Endodermal cell (in vitro differentiated cells): Measurements from ENCODE around the gene EFNA2. TPM values are rescaled to one million over a fixed set of nuclear protein-coding genes. Genes with fewer than 3 reads are reported as not detected.

Source experiments
- DNase-seq: peaks from one replicate; pipeline ENCODE4 v3.0.0-alpha.2; 2017
- H3K27ac ChIP-seq: 2 replicates; pipeline ENCODE4 v1.5.1; 2013; ENCODE audit warnings: mild to moderate bottlenecking, low read depth, low read length, moderate library complexity
- H3K27me3 ChIP-seq: 2 replicates; pipeline ENCODE4 v1.6.1; 2013; ENCODE audit warnings: mild to moderate bottlenecking, low read length, moderate library complexity; ENCODE audit not compliant: insufficient read depth, control insufficient read depth, poor library complexity, severe bottlenecking
- H3K36me3 ChIP-seq: 2 replicates; pipeline ENCODE4 v1.7.0; 2013; ENCODE audit warnings: mild to moderate bottlenecking, low read length, moderate library complexity; ENCODE audit not compliant: control insufficient read depth, insufficient read depth
- H3K4me1 ChIP-seq: one replicate; pipeline ENCODE4 v1.7.0; 2013; ENCODE audit warnings: low read length; ENCODE audit not compliant: control insufficient read depth, insufficient read depth
- H3K4me3 ChIP-seq: 2 replicates; pipeline ENCODE4 v1.5.1; 2013; ENCODE audit warnings: mild to moderate bottlenecking, low read length, moderate library complexity
- H3K9ac ChIP-seq: 2 replicates; pipeline ENCODE4 v1.6.1; 2013; ENCODE audit warnings: mild to moderate bottlenecking, low read length, moderate library complexity; ENCODE audit not compliant: poor library complexity, severe bottlenecking; ENCODE audit errors: extremely low read depth
- H3K9me3 ChIP-seq: 2 replicates; pipeline ENCODE4 v1.6.1; 2013; ENCODE audit warnings: mild to moderate bottlenecking, low read length, moderate library complexity; ENCODE audit not compliant: control insufficient read depth
- H3K27ac Mint-ChIP-seq: 2 replicates; pipeline ENCODE4 v1.8.0; 2020; ENCODE audit warnings: mixed read lengths
- H3K27me3 Mint-ChIP-seq: 2 replicates; pipeline ENCODE4 v1.8.0; 2021; ENCODE audit warnings: mild to moderate bottlenecking, mixed read lengths; ENCODE audit not compliant: insufficient read depth
- H3K36me3 Mint-ChIP-seq: 2 replicates; pipeline ENCODE4 v1.8.0; 2020; ENCODE audit warnings: low read depth, mixed read lengths
- H3K4me1 Mint-ChIP-seq: 2 replicates; pipeline ENCODE4 v1.8.0; 2020; ENCODE audit warnings: mixed read lengths
- H3K4me3 Mint-ChIP-seq: 2 replicates; pipeline ENCODE4 v1.8.0; 2020; ENCODE audit warnings: mild to moderate bottlenecking, moderate library complexity, mixed read lengths
- H3K9me3 Mint-ChIP-seq: 2 replicates; pipeline ENCODE4 v1.8.0; 2020; ENCODE audit warnings: mild to moderate bottlenecking, mixed read lengths
- CTCF ChIP-seq: fragments of 200-600 bp; sonication (generic); conservative IDR thresholded peaks from 2 replicates; pipeline ENCODE4 v1.5.0; 2021; ENCODE audit warnings: antibody characterized with exemption, mild to moderate bottlenecking
- WGBS, 2 experiments: methylation state at CpG; one replicate each; pipeline versions ENCODE4 v1.1.5 to v1.1.7; 2013; ENCODE audit warnings: missing lambda C conversion rate in 2 of 2, mixed read lengths in 1 of 2; ENCODE audit not compliant: insufficient coverage in 1 of 2, insufficient read length in 1 of 2; 5-methylcytosine and 5-hydroxymethylcytosine counted together
- total RNA-seq, 2 donors: library from RNA; stranded (reverse); fragmentation: NEBNext Ultra II Directional in 1 of 2; extraction: Animal tissue kit (Norgen Biotek cat#: 25700) in 1 of 2; gene quantifications; 2 replicates in 1 of 2; 3 replicates in 1 of 2; pipeline ENCODE4 v1.2.1, GENCODE V29; 2021

EFNA2 gene
- total RNA-seq, 2 donors from 2014 or later: 28.6 to 30.7 TPM

- DNase-seq: no peak
- Histone ChIP-seq H3K4me1 (no peaks in the 10 kb centered on the region), H3K9me3 (no peaks in the 10 kb centered on the region), H3K4me3 (no peak overlapping the region), H3K9ac (no peak overlapping the region), H3K27me3 (no peaks in the 10 kb centered on the region), H3K27ac (no peak overlapping the region), H3K36me3 (peaks cover 10% of the 10 kb centered on the region)
- Mint-ChIP-seq H3K9me3 (no peaks in the 10 kb centered on the region), H3K36me3 (peaks cover 11% of the 10 kb centered on the region), H3K27ac (no peak overlapping the region), H3K4me1 (no peaks in the 10 kb centered on the region), H3K4me3 (no peak overlapping the region), H3K27me3 (peaks cover 6% of the 10 kb centered on the region)
- TF ChIP-seq CTCF: no peak
- WGBS, 2 experiments: 83 to 86% methylated on average over 9 to 14 of the region's 14 CpGs
These were observed 9.0 kb downstream of the EFNA2 start for GRCh38 chr19:1294688-1295087.

GRCh38 chr19:1295169-1296012, 9.7 kb downstream of the EFNA2 start:
- H3K36me3 Mint-ChIP-seq: peaks cover 11% of the 10 kb centered on the region
- peak; percentile 84 for DNase-seq
- Histone ChIP-seq H3K4me1 (no peaks in the 10 kb centered on the region), H3K4me3 (no peak overlapping the region), H3K9ac (no peak overlapping the region), H3K9me3 (no peaks in the 10 kb centered on the region), H3K27me3 (no peaks in the 10 kb centered on the region), H3K27ac (no peak overlapping the region), H3K36me3 (peaks cover 10% of the 10 kb centered on the region)
- WGBS, 2 experiments: 52 to 64% methylated on average over 44 to 73 of the region's 82 CpGs
- H3K9me3 Mint-ChIP-seq: no peaks in the 10 kb centered on the region
- no peak overlapping the region for H3K27ac Mint-ChIP-seq
- peaks cover 6% of the 10 kb centered on the region for H3K27me3 Mint-ChIP-seq
- peak overlapping the region; percentile 26 for H3K4me3 Mint-ChIP-seq
- TF ChIP-seq CTCF: no peak
- H3K4me1 Mint-ChIP-seq: no peaks in the 10 kb centered on the region

GRCh38 chr19:1296078-1296477, 10.4 kb downstream of the EFNA2 start:
- Histone ChIP-seq H3K9ac (no peak overlapping the region), H3K27ac (no peak overlapping the region), H3K4me1 (no peaks in the 10 kb centered on the region), H3K4me3 (no peak overlapping the region), H3K36me3 (peaks cover 10% of the 10 kb centered on the region), H3K9me3 (no peaks in the 10 kb centered on the region), H3K27me3 (no peaks in the 10 kb centered on the region)
- Mint-ChIP-seq H3K4me1 (no peaks in the 10 kb centered on the region), H3K36me3 (peaks cover 16% of the 10 kb centered on the region), H3K4me3 (no peak overlapping the region), H3K27me3 (peaks cover 6% of the 10 kb centered on the region), H3K9me3 (no peaks in the 10 kb centered on the region), H3K27ac (no peak overlapping the region)
- 95 to 98% methylated on average over 7 to 13 of the region's 13 CpGs for WGBS, 2 experiments
- no peak for TF ChIP-seq CTCF
- DNase-seq: no peak
